Stomach smooth muscle (tissue), 2 donors: ENCODE results near the gene CSF2.

ENCODE experiments used
- H3K27ac ChIP-seq: one replicate; pipeline ENCODE4 v1.7.0; 2013; ENCODE audit warnings: mild to moderate bottlenecking, low read length, inconsistent platforms
- H3K27me3 ChIP-seq, 2 donors: one replicate each; pipeline ENCODE4 v1.7.0; 2013; ENCODE audit warnings: low read length in 2 of 2; ENCODE audit not compliant: insufficient read depth in 2 of 2, control insufficient read depth in 1 of 2
- H3K36me3 ChIP-seq, 2 donors: one replicate each; pipeline ENCODE4 v1.7.0; 2013; ENCODE audit warnings: low read length in 2 of 2; ENCODE audit not compliant: control insufficient read depth in 2 of 2, insufficient read depth in 2 of 2
- H3K4me1 ChIP-seq: one replicate; pipeline ENCODE4 v1.7.0; 2013; ENCODE audit warnings: low read length; ENCODE audit not compliant: control insufficient read depth, insufficient read depth
- H3K4me3 ChIP-seq, 2 donors: one replicate each; pipeline ENCODE4 v1.7.0; 2013; ENCODE audit warnings: low read length in 2 of 2
- H3K9ac ChIP-seq, 2 donors: one replicate each; pipeline ENCODE4 v1.7.0; 2013; ENCODE audit warnings: low read length in 2 of 2, mild to moderate bottlenecking in 1 of 2
- H3K9me3 ChIP-seq, 2 donors: one replicate each; pipeline ENCODE4 v1.7.0; 2013; ENCODE audit warnings: low read length in 2 of 2; ENCODE audit not compliant: control insufficient read depth in 2 of 2
- donor health status: healthy.
- donor health status: Pancreatic carcinoma.

The CSF2 gene

DNA sequence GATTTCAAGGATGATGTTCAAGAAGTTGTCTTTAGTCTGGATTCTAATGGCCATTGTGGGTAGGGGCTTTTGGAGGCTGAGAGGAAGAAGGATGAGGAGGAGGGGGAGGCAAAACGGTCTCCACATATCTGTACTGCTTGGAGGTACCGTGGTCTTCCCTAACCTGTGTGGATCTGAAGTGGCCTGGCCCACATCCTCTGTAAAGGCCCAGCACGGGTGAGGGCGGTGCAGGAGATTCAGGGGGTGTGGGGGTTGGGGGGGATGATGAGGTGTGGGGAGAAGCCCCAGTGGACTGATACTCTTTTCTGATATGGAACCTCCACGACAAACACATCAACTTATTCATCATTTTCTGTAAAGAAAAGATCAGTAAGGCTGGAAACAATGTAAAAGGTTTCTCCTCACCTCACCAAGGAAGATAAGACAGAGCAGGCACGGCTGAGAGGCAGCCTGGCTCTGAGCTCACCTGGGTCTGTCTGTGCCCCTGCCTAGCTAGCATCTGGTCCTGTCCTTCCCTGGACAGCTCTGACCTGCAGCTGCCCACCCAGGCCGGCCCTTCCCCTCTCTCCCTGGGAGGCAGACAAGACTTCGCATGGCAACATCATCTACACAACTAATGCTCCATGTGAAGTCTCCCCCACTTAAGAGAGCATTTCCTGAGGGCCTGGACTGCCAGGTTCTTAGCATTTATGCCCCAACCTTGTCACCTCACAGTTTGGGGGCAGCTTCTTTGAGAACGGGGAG, 18.7 kb upstream of the CSF2 start:
- no peak overlapping the region for H3K4me3 ChIP-seq
- no peak overlapping the region for H3K27ac ChIP-seq
- peaks cover 0 to 2% of the 10 kb centered on the region in 2 donors for H3K27me3 ChIP-seq
- H3K9ac ChIP-seq = no peak overlapping the region
- no peaks in the 10 kb centered on the region for H3K9me3 ChIP-seq
- no peaks in the 10 kb centered on the region for H3K4me1 ChIP-seq
- no peaks in the 10 kb centered on the region for H3K36me3 ChIP-seq

DNA sequence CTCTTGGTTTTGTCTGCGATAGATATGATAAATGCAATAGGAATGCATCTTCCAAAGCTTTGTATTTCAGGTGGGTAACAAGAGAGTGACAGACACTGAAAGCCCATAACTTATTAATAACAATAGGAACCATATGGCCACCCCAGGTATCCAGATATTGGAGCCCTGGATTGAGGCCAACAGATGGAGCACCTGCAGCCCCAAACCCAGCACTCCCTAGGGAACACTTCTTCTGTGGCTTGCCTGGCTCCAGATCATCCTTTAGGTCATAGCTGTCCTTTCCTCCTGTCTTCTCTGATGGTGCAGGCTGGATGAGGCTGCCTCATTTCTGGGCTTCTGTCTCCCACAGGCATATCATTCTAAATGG, 18.2 kb upstream of the CSF2 start:
- Histone ChIP-seq H3K4me3 (no peak overlapping the region), H3K9me3 (no peaks in the 10 kb centered on the region), H3K27me3 (peaks cover 0 to 2% of the 10 kb centered on the region in 2 donors), H3K27ac (no peak overlapping the region), H3K36me3 (no peaks in the 10 kb centered on the region), H3K9ac (no peak overlapping the region), H3K4me1 (no peaks in the 10 kb centered on the region)

DNA sequence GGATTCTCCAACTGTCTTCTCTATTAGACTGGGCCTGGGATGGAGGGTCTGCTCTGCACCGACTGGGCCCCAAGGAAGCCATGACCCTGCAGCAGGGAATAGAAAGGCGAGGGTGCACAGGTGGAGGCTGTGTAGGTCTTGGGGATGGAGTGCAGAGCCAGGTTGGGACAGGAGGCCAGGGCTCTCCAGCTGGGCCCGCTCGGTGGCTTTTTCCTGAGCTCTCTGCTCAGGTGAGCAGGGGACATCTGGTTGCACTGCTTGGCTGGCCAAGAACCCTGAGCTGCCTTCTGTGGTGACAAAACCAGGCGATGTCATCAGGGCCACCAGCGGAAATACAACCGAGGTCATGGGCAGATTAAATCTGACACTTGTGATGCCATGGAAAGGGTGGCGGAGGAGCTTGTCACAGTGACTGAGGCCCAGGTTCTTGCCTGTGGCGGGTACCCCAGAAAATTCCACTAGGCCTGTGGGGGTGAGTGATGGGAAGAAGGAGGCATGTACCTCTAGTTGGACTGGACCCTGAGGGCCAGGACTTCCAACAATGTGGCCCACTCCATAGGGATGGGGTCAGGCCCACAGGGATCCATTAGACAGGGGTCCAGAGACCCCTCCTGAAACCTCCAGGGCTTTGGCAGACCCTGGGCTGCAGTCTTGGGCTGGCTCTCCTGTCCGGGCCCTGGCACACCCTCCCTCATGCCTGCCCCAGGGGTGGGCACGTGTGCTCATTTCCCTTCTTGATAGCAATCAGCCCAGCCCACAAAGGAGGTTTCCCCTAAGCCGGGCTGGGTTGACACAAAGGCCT, 17.6 kb upstream of the CSF2 start:
- no peaks in the 10 kb centered on the region for H3K4me1 ChIP-seq

DNA sequence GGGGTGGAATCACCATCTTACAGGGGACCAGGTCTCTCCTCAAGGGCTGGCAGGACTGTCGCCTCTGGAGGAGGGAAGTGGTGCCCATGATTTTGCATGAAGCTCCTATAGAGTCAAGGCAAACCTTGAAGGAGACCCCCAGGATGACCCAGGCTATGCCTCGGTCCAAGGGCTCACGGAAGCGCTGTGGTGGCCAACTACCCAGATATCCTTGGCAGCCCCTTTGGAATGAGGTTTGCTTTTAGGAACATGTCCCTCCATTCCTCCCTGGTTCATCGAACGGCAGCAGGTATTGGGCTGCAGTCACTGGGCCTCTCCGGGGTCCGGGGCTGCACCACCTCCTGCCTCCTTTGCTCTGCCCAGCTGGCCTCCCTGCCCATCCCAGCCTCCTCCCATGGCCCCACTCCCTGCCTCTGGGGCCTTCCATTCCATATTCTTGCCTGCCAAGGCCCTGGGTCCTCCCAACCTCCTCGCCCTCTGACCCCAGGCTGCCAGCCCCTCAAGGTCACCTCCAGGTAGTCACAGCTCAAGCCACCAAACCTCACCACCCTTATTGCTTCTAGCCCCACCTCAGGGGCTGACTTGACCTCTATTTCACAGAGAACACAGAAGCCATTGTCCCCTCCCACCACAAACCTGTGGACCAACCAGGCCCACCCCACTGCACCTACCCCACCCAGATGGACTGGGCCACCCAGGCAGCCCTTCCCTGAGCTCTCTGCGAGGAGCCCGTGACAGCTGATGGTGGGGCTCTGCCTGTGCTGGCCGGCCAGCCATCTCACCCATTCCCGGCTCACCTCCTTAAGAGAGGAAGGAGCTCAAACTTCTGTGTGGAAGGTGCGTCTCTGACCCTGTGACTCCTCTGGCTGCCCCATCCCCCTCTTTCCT, 16.7 kb upstream of the CSF2 start:
- no peaks in the 10 kb centered on the region for H3K4me1 ChIP-seq
- no peak overlapping the region for H3K9ac ChIP-seq
- no peaks in the 10 kb centered on the region for H3K27me3 ChIP-seq
- no peak overlapping the region for H3K27ac ChIP-seq
- H3K9me3 ChIP-seq = no peaks in the 10 kb centered on the region
- H3K4me3 ChIP-seq = no peak overlapping the region
- H3K36me3 ChIP-seq = no peaks in the 10 kb centered on the region

More for the DNA sequence above, 17.6 kb upstream of the CSF2 start:
- H3K36me3 ChIP-seq = no peaks in the 10 kb centered on the region
- no peak overlapping the region for H3K27ac ChIP-seq
- no peaks in the 10 kb centered on the region for H3K9me3 ChIP-seq
- H3K27me3 ChIP-seq = peaks cover 0 to 2% of the 10 kb centered on the region in 2 donors
- no peak overlapping the region for H3K4me3 ChIP-seq
- H3K9ac ChIP-seq = no peak overlapping the region

DNA sequence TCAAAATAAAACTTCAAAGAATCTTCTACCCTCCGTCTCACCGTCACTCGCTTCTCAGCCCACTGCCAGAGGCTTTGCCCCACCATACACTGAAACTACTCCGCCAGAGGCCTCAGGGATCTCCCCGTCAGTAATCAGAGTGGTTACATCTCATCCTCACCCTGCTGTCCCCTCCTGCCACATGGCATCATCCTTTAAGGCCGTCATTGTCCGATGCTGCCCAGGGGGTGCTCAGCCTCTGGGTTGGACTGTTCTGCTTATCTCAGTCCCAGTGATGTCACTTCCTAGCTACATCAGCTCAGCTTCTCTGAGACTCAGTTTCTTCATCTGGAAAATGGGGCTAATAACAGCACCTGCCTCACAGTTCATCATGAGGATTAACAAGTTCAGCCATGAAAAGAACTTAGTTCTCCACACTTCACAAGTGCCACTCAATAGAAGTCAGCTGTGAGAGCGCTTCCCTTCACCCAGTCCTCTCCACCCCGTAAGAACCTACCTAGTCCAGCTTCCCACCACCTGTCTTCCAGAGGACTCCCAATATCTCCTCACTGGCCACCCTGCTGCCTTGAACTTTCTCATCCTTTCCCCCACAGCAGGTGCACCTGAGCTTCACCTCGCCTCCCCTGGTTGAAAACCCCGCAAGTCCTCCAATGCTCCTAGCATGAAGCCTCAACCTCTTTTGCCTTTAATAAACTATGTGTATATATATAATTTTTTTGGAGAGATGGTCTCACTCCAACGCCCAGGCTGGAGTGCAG, 15.9 kb upstream of the CSF2 start:
- H3K27ac ChIP-seq = no peak overlapping the region
- no peaks in the 10 kb centered on the region for H3K4me1 ChIP-seq
- no peaks in the 10 kb centered on the region for H3K36me3 ChIP-seq
- H3K27me3 ChIP-seq = no peaks in the 10 kb centered on the region
- H3K4me3 ChIP-seq = no peak overlapping the region
- H3K9ac ChIP-seq = no peak overlapping the region
- H3K9me3 ChIP-seq = no peaks in the 10 kb centered on the region

GRCh38 chr5:132058646-132059042, 14.9 kb upstream of the CSF2 start:
- H3K27me3 ChIP-seq = no peaks in the 10 kb centered on the region
- no peaks in the 10 kb centered on the region for H3K9me3 ChIP-seq
- H3K9ac ChIP-seq = no peak overlapping the region

DNA sequence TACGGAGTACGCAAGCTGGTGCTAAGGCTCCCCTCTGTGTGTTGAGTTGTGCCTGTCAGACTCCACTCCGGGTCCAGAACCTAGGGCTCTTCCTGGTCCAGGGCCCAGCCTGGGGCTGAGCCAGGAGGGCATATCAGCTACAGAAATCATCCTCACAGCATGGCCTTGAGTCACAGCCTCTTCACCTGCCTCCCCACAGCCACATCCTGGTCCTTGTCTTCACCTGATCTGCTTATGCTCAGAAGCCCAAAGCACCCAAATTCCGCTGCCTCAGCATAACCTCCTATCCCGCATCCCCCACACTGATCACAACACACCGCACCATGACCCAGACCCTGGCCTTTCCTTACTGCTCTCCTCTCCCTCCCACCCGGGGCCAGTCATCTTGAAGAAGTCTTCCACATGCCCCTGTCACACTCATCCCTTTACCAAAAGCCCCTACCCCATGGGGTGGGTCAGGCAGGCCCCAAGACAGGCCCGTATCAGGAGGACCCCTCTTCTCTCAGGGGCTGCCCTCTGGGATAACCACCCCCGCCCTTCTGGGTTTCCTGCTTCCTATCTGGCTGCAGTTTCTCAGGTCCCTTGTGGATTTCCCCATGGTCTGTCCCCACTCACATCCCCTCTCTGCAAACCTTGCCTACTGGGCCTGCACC, 14.4 kb upstream of the CSF2 start:
- H3K4me1 ChIP-seq = no peaks in the 10 kb centered on the region
- H3K4me3 ChIP-seq = no peak overlapping the region
- no peaks in the 10 kb centered on the region for H3K27me3 ChIP-seq
- H3K36me3 ChIP-seq = no peaks in the 10 kb centered on the region
- H3K27ac ChIP-seq = no peak overlapping the region
- H3K9ac ChIP-seq = no peak overlapping the region
- H3K9me3 ChIP-seq = no peaks in the 10 kb centered on the region

More at GRCh38 chr5:132058646-132059042, 14.9 kb upstream of the CSF2 start:
- Histone ChIP-seq H3K4me1 (no peaks in the 10 kb centered on the region), H3K36me3 (no peaks in the 10 kb centered on the region), H3K4me3 (no peak overlapping the region), H3K27ac (no peak overlapping the region)

- H3K9me3 ChIP-seq = no peaks in the 10 kb centered on the region
- no peak overlapping the region for H3K27ac ChIP-seq
Observed at GRCh38 chr5:132059696-132060500, 13.7 kb upstream of the CSF2 start.

GRCh38 chr5:132060501-132061161, 13.0 kb upstream of the CSF2 start, which contains the start of gene IL3:
Gene IL3 (plus strand): TSS chr5:132060655. CDS start chr5:132060707, 52 bp downstream.
- Histone ChIP-seq H3K9me3 (no peaks in the 10 kb centered on the region), H3K27ac (no peak within 1 kb of the TSS), H3K4me3 (no peak within 1 kb of the TSS), H3K27me3 (no peaks in the 10 kb centered on the region), H3K4me1 (no peaks in the 10 kb centered on the region), H3K9ac (no peak within 1 kb of the TSS), H3K36me3 (no peaks in the 10 kb centered on the region)

More at GRCh38 chr5:132059696-132060500, 13.7 kb upstream of the CSF2 start:
- H3K4me1 ChIP-seq = no peaks in the 10 kb centered on the region
- H3K9ac ChIP-seq = no peak overlapping the region
- H3K27me3 ChIP-seq = no peaks in the 10 kb centered on the region
- H3K36me3 ChIP-seq = no peaks in the 10 kb centered on the region
- no peak overlapping the region for H3K4me3 ChIP-seq
